Natural killer cell (primary cell): ENCODE results near the gene MAGOH. TPM values are rescaled to one million over a fixed set of nuclear protein-coding genes. Genes with fewer than 3 reads are reported as not detected.

ENCODE experiments used
- ATAC-seq, 3 donors: fragments of 150-1000 bp in 2 of 3; fragments of 200-7000 bp in 1 of 3; cut with Tn5 transposase; 1 replicate in 1 of 3; 2 replicates in 2 of 3; pipeline ENCODE4 v1.10.0; 2021; ENCODE audit warnings: mild to moderate bottlenecking in 2 of 3, moderate library complexity in 2 of 3
- DNase-seq, 2 donors: peaks; one replicate each; pipeline versions ENCODE4 v3.0.0 to v3.0.0-alpha.2; 2013 to 2021; ENCODE audit warnings: mixed read lengths in 1 of 2
- H3K27ac ChIP-seq: one replicate; pipeline ENCODE4 v1.5.1; 2013; ENCODE audit warnings: mild to moderate bottlenecking, low read length
- H3K27me3 ChIP-seq: one replicate; pipeline ENCODE4 v1.6.1; 2013; ENCODE audit warnings: low read length; ENCODE audit not compliant: control insufficient read depth, insufficient read depth
- H3K36me3 ChIP-seq: one replicate; pipeline ENCODE4 v1.6.1; 2013; ENCODE audit warnings: low read length; ENCODE audit not compliant: control insufficient read depth, insufficient read depth
- H3K4me1 ChIP-seq: one replicate; pipeline ENCODE4 v1.6.1; 2013; ENCODE audit warnings: low read length; ENCODE audit not compliant: control insufficient read depth, insufficient read depth
- H3K4me3 ChIP-seq: one replicate; pipeline ENCODE4 v1.5.1; 2013; ENCODE audit warnings: low read length
- H3K9me3 ChIP-seq: one replicate; pipeline ENCODE4 v1.6.1; 2013; ENCODE audit warnings: low read length; ENCODE audit not compliant: control insufficient read depth, insufficient read depth
- H3K27ac Mint-ChIP-seq, 2 donors: one replicate each; pipeline ENCODE4 v1.8.0; 2022; ENCODE audit warnings: mild to moderate bottlenecking in 2 of 2, mixed read lengths in 2 of 2, moderate library complexity in 1 of 2
- H3K27me3 Mint-ChIP-seq, 2 donors: one replicate each; pipeline ENCODE4 v1.8.0; 2022; ENCODE audit warnings: low read depth in 2 of 2, mixed read lengths in 2 of 2
- H3K36me3 Mint-ChIP-seq: one replicate; pipeline ENCODE4 v1.8.0; 2022; ENCODE audit warnings: mixed read lengths
- H3K4me1 Mint-ChIP-seq, 2 donors: one replicate each; pipeline ENCODE4 v1.8.0; 2022; ENCODE audit warnings: mixed read lengths in 2 of 2
- H3K4me3 Mint-ChIP-seq: one replicate; pipeline ENCODE4 v1.8.0; 2022; ENCODE audit warnings: mild to moderate bottlenecking, moderate library complexity, mixed read lengths
- H3K9me3 Mint-ChIP-seq, 2 donors: one replicate each; pipeline ENCODE4 v1.8.0; 2022; ENCODE audit warnings: mixed read lengths in 2 of 2
- WGBS: methylation state at CpG from one replicate; pipeline ENCODE4 v1.1.7; 2013; ENCODE audit warnings: missing lambda C conversion rate; ENCODE audit not compliant: insufficient coverage; 5-methylcytosine and 5-hydroxymethylcytosine counted together
- intact Hi-C: fragments of 100-400 bp; cut with micrococcal nuclease; formaldehyde crosslinking; loops from one replicate; pipeline ENCODE4 v1.14.2; 2022
- total RNA-seq, 4 donors: library from RNA; stranded (reverse); fragments of 120-200 nt in 1 of 4; gene quantifications; one replicate each; pipeline versions ENCODE4 v1.2.3 to v1.2.4, GENCODE V29; 2013 to 2022
- TF ChIP-seq, protein P1 (sequence below): fragments of 200-600 bp; IDR thresholded peaks from one replicate; pipeline ENCODE4 v1.8.0; 2022; ENCODE audit warnings: antibody characterized with exemption

MAGOH gene
- total RNA-seq, 3 donors from 2014 or later (not counting 1 experiment from before 2014, with no cell fraction given), result 48.6 to 70.4 (median 69.2) TPM

DNA sequence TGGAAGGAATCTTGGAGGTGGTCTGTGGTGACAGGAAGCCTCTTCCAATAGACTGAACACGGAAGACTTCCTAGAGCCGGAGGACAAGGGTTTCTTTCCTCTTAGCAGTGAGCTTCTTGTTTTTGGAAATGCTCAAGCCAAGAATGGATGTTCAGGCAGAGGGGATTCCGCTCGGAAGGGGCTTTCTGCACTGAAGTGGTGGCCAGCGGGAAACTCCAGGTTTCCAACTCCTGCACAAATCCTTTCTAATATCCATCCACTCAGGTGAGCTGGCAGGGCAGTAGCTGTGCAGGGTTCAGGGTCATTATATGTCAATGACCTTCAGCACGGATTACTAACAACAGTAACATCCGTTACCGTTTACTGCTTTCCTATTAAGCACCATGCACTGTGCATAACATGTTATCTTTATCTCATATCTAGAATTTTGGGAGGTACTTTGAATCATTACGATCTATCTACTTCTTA is 42.3 kb downstream of the MAGOH start:
- ATAC-seq (peak; percentile 7 to 27 (median 20)), DNase-seq (peak in 1 of 2 donors; percentile 10)
- Histone ChIP-seq H3K27ac (peak overlapping the region; percentile 94), H3K27me3 (no peaks in the 10 kb centered on the region), H3K4me3 (peak overlapping the region; percentile 76), H3K4me1 (peaks cover 19% of the 10 kb centered on the region), H3K9me3 (no peaks in the 10 kb centered on the region), H3K36me3 (peaks cover 4% of the 10 kb centered on the region)
- intact Hi-C loops, result loop anchor here (1.0 kb wide), 2 partner anchors 24 to 42 kb away; partner anchors contain the start of genes CZIB and MAGOH
- TF ChIP-seq, protein P1, sequence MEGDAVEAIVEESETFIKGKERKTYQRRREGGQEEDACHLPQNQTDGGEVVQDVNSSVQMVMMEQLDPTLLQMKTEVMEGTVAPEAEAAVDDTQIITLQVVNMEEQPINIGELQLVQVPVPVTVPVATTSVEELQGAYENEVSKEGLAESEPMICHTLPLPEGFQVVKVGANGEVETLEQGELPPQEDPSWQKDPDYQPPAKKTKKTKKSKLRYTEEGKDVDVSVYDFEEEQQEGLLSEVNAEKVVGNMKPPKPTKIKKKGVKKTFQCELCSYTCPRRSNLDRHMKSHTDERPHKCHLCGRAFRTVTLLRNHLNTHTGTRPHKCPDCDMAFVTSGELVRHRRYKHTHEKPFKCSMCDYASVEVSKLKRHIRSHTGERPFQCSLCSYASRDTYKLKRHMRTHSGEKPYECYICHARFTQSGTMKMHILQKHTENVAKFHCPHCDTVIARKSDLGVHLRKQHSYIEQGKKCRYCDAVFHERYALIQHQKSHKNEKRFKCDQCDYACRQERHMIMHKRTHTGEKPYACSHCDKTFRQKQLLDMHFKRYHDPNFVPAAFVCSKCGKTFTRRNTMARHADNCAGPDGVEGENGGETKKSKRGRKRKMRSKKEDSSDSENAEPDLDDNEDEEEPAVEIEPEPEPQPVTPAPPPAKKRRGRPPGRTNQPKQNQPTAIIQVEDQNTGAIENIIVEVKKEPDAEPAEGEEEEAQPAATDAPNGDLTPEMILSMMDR, result no peak
- Mint-ChIP-seq H3K27ac (peak overlapping the region; percentile 94 to 95), H3K4me1 (peaks cover 21 to 28% of the 10 kb centered on the region in 2 donors), H3K9me3 (no peaks in the 10 kb centered on the region), H3K4me3 (peak overlapping the region; percentile 92), H3K36me3 (no peaks in the 10 kb centered on the region), H3K27me3 (no peaks in the 10 kb centered on the region)
- 78% methylated on average over 6 of the region's 9 CpGs for WGBS

DNA sequence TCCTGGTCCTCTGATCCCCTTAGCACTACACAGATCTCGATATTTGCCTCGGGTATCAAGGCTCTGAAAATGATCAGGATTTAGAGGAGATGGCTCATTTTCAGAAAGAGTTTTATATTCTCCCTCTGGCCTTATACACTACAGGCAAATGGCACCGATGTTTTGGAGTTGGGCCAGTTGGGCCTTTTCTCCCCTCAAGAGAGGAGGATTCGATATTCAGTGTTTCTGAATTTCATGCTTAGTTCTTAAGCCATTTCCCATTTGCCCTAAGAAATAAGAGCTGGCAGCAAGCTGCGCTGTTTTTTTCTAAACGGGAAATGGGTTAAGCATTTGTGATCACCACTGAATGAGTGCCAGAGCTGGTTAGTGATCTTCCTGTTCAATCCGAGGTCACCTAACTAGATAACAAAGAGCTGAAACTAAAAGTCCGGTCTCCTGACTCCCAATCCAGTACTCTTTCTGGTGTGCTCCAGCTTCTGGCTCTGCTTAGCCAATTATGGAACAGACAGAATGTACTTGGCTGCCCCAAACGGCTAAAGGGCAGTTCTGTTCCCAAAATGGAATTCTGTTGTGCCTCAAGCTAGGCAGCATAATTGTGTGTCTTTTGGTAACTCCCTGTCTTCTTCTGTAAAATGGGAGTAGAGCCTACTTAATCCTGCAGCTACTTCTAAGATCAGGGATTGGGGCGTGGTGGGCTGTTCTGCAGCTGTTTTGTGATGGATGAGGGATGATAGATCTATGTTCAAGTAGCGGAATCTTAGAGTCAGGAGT is 42.9 kb downstream of the MAGOH start:
- intact Hi-C loops, result loop anchor here (1.0 kb wide), 2 partner anchors 25 to 43 kb away; partner anchors contain the start of genes CZIB and MAGOH
- H3K4me3 Mint-ChIP-seq, result no peak overlapping the region
- Histone ChIP-seq H3K9me3 (no peaks in the 10 kb centered on the region), H3K27ac (no peak overlapping the region), H3K4me1 (peaks cover 19% of the 10 kb centered on the region), H3K36me3 (no peaks in the 10 kb centered on the region), H3K4me3 (no peak overlapping the region), H3K27me3 (no peaks in the 10 kb centered on the region)
- no peaks in the 10 kb centered on the region for H3K9me3 Mint-ChIP-seq
- DNase-seq, result no peak
- peak overlapping the region; percentile 94 to 95 for H3K27ac Mint-ChIP-seq
- WGBS, result 96% methylated on average over 11 of the region's 11 CpGs
- peaks cover 21 to 28% of the 10 kb centered on the region in 2 donors for H3K4me1 Mint-ChIP-seq
- peaks cover 0 to 3% of the 10 kb centered on the region in 2 donors for H3K27me3 Mint-ChIP-seq
- ATAC-seq, result no peak
- no peaks in the 10 kb centered on the region for H3K36me3 Mint-ChIP-seq
- TF ChIP-seq, protein P1, result no peak

DNA sequence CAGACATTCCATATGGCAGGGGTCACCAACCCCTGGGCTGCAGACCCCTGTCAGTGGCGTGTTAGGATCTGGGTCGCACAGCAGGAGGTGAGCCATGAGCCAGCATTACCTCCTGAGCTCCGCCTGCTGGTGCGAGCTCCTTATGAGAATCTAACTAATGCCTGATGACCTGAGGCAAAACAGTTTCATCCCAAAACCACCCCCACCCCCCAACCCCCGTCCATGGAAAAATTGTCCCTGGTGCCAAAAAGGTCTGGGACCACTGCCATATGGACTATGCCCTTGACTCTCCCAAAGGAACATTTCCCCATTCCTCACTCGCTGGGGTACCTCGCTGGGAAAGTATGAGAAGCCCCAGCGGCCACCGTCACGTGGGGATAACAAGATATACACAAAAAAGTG is 48.1 kb downstream of the MAGOH start:
- Histone ChIP-seq H3K27me3 (no peaks in the 10 kb centered on the region), H3K36me3 (no peaks in the 10 kb centered on the region), H3K4me1 (no peaks in the 10 kb centered on the region), H3K27ac (no peak overlapping the region), H3K4me3 (no peak overlapping the region), H3K9me3 (no peaks in the 10 kb centered on the region)
- Mint-ChIP-seq H3K4me3 (no peak overlapping the region), H3K36me3 (no peaks in the 10 kb centered on the region), H3K27ac (no peak overlapping the region), H3K27me3 (peaks cover 0 to 11% of the 10 kb centered on the region in 2 donors), H3K4me1 (no peaks in the 10 kb centered on the region), H3K9me3 (no peaks in the 10 kb centered on the region)
- intact Hi-C loops, result no loop called here
- DNase-seq (no peak), ATAC-seq (no peak)
- WGBS, result 98% methylated on average over 10 of the region's 10 CpGs
- TF ChIP-seq, protein P1, result no peak
